HG02763 (cell line): ENCODE measurements around the gene NKX2-3.

Experiments
- ATAC-seq: cut with Tn5 transposase; IDR thresholded peaks from one replicate; pipeline ENCODE4 v1.9.1; 2021; ENCODE audit warnings: mild to moderate bottlenecking, moderate library complexity; ENCODE audit not compliant: unreplicated experiment

Gene NKX2-3

DNA sequence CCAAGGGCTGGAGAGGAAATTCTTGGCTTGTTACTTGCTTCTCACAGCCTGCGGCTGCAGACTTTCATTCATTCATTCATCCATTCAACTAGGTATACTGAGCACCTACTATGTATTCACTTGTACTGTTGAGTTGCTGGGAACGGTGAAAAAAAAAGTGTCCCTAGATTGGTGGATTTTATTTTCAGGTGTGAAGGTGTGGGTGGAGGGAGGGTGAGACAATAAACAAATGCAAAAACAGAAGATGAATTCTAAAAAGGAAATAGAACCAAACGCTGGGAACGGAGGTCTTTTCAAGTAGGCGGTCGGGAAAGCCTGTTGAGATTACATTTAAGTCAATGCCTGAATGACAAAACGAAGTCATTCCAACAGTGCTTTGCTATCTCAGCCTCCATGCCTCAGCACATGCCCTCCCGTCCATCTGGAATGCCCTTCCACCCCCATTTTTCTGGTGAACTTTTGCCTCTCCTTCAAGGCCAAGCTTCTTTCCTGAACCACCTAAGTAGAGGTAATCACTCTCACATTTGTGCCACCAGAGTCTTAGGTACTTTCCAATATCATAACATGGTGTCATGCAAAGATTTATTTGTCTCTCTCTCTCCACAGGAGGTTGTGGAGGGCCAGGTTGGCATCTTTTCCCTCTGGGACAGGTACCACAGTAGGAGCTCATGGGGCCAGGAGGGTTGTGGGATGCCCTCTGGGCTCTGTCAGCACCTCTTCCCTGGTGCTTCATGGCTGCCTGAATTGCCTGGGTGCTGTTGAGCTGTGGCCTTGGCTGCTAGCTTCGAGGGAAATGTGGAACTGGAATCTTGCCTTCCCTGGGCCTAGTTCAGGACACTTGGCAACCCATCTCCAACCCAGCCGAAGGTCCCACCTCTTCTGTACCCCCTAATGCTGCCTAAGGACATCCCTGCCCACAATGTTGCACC lies 5.5 kb downstream of the NKX2-3 start:
- ATAC-seq: no peak

DNA sequence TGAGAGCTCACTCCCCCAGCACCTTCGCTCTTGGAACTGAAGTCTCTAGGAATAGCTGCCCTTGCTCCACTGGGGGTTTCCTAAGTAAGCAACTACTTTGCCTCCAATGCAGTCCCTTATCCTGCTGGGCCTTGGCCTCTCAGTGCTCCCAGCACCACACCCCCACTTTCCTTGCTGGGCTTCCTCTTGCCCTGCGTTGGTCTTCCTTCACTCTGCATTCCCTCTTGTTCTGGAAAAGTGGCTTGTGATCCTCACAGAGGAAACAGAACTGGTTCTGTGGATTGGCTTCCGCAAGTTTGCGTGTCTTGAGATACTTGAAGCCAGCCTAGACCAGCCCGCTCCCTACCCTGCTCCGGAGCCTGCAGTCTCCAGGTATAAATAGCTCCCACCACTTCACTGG lies 6.4 kb downstream of the NKX2-3 start:
- ATAC-seq: no peak

DNA sequence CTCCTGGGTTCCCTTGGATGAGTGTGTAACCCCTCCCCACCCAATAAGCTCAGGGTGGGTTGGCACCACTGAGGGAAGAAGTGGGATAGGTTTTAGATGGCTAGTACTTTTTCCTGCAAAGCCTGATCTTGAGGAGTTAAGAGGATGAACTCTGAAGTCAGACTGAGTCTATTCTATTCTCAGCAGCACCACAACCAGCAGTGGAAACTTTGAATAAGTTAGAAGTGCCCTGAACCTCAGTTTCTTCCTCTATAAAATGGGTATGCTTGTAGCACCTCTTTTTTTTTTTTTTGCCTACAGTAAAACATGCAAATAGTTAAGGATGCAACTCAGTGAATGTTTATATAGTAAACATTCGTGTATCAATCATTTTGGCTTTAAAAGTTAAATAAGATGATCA lies 7.1 kb downstream of the NKX2-3 start:
- no peak for ATAC-seq

DNA sequence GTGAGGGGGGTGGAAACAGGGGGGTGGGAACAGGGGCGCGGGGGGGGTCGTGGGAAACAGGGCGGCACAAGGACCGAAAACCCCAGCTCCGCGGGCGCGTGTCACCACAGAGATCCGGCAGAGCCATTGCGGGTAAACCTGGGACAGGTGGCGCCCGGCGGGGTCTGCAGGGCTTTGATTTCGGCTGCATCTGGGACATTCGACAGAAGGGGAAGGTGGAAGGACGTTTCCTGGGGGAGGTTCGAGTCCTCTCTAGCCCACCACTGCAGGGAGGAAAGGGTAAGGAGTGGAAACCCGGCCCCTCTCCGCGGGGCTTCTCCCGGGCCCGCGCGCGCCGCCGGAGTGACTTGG lies 7.5 kb downstream of the NKX2-3 start:
- no peak for ATAC-seq

DNA sequence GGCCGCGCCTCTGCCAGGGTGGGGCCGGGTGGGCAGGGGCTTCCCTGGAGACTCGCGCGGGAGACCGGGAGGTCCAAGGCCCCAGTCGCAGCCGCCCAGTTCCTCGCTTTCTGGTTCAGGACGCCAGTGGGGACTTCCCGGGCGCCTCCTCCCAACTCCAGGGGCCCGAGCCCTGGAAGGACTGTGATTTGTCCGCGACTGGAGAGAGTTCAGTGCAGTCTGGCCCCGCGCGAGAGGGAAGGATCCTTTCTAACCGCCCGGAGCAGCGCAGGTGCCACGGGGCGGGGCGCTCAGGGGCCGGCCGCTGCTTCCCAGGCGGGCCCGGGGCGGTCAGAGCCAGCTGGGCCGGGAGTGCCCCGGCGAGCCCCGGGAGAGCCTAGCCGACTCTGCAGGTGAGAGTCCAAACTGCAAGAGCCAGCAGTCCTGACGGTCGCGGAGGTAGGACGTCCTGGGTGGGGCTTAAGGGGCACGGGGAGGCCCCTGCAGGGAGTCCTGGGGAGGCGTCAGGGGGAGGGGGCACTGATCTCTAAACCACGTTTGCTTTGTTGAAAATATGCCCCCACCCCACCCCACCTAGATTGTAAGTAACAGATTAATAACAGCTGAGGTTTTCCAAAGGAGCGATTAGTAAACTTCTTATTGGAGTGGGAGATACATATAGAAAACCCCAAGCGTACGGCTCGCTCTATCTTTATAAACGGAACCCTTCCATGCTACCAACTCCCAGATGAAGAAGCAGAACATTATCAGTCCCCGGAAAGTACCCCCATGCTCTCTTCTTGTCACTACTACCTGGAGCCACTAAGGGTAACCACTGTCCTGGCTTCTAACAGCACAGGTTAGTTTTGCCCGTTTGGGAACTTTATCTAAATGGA lies 8.2 kb downstream of the NKX2-3 start:
- ATAC-seq: no peak

DNA sequence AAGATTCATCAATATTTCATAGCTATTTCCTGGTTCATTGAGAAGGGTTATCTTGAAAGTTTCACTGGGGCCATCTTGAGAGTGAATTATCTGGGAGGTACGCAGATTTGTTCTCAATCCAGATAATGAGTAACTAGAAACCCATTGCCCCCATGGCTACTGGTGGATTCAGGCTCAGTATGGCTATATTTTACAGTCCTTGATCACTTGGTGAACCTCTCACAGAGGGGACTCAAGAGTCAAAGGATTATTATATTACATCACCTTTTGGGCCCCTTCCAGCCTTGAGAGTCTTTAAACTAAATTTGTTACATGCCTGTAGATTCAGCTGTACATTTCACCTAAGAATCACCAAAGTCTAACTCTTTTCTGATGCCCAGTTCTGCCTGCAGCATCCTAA lies 11.6 kb downstream of the NKX2-3 start:
- ATAC-seq: no peak

DNA sequence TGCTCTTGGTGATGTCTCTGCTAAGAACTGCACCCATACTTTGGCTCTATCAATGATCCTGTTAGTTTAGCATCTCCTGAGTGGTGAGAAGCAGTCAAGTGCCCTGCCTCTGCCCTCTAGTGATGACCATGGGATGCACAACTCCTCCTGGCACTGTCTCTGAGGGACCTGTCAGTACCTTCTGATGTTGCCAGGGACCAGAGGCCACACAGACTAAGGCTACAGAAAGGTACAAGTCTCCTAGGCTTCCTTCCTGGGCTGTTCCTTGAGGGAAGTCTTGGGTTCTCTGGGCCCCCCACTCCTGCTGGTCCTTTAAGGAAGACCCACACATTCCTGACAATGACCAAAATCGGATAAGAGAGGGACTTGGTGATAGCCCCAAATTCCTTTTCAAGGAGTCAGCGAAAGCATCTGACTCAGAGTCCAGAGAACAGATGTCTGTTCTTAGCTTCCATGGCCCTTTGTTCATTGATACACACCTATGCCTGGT lies 15.3 kb downstream of the NKX2-3 start:
- no peak for ATAC-seq

DNA sequence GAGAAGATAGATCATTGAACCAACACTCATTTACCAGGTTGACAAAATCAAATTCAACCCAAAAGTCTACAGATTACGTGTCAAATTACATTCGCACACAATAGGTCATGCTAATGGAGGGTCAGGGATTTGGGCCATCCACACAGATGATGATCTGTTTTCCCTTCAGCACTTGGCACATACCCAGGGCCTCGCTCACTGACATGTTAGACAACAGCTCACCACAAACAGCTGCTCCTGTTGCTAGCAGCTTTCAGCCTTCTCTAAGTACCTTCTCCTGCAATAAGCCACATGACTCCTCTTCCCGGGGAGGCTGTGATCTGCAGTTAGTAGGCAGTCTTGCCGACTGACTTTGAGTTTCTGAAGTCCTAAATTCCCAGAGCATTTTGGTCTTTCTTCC lies 18.4 kb downstream of the NKX2-3 start:
- no peak for ATAC-seq

DNA sequence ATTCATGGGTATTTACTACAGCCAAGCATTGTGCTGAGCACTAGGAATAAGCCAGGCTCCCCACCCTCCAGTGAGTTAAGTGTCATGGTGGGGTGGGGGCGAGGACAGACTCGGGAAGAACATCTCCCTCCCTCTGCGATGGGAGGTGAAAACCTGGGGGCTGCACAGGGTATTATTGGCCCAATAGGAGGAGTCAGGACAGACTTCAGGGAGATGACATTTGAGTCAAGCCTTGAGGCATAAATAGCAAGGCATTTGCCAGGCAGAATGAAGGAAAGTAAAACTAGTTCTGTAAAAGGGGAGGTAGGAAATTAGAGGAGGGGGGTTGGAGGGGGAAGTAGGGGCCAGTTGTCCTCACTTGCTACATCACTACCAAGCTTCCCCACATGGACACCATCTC lies 18.9 kb downstream of the NKX2-3 start:
- ATAC-seq: no peak

DNA sequence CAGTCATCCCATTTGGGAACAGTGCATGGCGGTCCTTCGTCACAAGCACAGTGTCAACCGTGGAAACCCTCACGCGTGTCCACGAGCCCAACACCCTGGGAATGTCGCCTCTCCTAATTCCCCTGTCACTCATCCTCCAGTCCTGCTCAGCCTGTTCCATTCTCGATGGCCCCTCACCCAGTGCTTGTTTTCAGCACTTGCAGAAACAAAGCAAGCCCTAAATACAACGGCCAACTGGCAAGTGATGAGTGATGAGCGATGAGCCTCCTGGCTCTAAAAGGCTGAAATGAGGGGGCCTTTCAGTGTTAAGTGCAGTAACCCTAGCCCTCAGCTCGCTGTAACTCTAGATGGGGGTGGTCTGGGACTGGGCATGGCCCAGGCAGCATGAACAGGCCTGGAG lies 22.6 kb downstream of the NKX2-3 start:
- ATAC-seq: no peak

DNA sequence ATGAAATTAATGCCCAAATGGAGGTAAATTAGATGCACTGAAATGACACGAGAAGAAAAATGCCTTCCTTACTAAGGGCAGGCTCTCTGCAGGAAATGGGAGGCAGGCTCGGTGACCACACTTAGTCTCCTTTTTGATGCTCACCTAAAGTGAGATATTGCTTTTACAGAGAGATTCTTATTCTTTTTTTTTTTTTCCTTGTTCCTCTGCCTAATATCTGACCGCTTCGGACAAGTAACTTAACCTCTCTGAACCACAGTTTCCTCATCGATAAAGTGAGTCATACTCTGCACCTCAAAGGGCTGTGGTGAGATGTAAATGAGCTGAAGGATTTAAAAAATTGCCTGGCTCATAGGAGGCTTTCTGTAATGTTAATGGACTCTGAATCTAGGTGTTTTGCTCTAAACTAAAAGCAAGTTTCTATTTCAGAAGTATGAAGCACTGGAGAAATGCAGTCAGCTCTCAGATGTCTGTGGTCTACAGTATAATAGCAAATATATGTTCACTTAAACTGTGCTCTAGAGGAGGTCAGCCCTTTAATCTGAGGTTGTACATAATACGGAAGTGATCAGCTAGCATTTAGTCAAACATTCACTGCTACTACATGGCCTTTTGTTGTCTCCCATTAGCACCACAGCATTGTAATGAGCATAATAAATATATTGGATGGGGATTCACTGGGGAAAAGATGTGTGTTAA lies 23.2 kb downstream of the NKX2-3 start:
- ATAC-seq: peak; percentile 73

DNA sequence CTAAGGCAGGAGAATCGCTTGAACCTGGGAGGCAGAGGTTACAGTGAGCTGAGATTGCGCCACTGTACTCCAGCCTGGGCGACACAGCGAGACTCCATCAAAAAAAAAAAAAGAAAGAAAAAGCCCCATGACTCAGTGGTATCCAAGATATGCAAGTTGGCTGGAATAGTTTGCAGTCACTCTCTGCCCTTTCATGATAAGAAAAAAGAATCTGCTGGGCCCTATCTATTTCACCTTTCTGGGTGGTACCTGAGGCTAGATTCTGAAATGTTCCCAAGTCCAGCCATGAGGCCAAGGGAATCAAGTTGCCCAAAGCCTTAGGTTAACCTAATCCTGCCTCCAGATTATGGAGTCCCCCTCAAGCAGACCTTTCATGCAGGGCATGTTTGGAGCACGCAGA lies 24.3 kb downstream of the NKX2-3 start:
- ATAC-seq: no peak

DNA sequence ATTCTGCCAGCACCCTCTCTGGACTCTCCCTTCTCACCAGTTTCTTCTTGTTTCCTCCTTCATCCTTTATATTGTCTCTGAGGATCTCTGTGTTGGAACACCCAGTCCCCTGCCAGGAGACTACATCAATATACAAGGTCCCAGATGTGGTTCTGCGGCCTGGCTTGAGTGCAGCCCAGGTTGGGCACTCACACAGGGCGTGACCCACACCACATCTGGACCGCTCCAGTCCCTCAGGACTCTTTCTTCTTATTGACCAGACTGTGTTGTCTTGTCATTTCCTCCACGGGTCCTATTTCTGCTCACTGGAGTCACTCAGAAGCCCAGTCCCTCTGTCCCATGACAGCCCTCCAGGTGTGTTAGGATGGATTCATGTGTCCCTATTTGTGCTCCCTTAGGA lies 26.0 kb downstream of the NKX2-3 start:
- no peak for ATAC-seq

DNA sequence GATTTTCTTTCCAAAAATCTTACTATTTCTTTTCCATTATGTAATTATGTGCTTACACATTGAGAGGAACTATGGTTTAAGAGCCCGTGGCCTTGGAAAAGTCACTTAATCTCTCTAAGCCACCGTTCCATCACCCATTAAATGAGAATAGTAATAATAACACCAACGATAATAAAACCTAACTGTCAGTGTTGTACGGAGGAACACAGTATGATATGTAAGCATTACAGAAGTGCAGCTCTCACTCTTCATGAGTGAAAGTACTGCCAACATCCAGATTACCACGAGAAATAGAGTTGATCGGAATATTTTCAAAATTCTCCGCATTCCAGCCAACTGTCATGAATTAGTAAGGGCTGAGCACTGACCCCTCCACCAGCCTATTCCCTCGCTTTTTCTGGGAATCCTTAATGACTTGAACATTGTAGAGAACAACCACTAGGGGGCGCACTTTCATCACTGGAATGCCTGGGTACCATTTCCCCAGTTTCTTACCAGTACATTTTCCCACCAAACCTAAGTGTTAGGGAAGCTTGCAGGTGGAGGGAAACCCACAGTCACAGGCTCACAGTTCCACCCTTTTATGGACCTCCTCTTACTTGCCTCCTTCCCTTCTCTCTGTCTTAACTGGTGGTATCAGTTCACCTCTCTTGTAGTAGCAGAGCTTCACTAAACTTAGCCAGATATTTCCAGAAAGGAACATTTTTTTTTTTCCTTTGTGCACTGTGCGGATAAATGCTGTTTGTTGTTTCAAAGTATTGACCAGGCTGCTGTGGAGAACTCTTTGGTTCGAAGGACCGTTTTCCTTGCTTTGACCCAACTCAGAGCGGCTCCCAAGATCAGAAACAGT lies 27.8 kb downstream of the NKX2-3 start:
- ATAC-seq: no peak

DNA sequence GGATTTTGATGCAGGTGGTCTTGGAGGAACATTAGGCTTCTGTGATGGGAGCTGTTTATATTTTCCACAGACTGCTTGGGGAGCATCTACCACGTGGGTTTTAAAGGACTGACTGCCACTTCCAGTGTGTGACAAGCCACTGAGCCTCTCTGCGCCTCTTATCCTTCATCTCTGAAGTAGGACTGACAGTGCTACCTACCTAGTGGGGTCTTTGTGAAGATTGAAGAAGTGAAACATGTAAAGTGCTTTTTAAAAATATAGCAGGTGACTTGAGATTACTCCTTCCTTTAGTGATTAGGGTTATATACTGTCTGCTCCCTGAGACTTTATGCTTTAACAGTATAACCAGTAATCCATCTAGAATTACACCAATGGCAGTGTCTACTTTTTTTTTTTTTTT lies 29.9 kb downstream of the NKX2-3 start:
- no peak for ATAC-seq

DNA sequence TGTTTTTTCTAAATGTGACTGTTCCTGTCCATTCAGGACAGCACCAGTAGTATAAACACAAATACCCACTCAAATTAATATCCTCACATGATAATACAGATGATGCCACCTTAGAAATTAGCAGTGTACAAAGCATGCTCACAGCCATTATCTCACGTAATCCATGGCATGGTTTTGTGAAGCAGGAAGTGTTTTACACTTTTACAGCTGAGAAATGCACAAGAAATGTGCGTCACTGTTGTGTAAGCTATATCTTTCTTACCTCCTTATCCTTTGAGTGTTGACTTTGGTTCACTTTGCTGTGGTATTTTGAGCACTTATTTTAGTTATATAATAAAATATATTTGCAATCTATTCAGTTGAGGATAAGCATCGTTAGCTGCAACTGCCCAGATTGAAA lies 31.6 kb downstream of the NKX2-3 start:
- no peak for ATAC-seq

DNA sequence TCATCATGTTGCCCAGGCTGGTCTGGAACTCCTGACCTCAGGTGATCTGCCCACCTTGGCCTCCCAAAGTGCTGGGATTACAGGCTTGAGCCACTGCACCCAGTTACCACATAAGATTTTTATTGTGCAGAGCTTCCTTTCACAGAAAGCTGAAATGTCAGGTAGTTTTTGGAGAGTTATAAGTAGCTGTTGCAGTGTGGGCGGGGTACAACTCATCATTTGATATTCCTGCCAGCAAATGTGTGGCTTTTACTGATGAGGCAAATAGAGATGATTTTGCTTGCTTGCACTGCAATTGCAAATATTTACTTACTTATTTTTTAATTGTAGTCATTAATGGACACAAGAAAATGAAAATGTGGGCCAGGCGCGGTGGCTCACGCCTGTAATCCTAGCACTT lies 32.4 kb downstream of the NKX2-3 start:
- no peak for ATAC-seq

DNA sequence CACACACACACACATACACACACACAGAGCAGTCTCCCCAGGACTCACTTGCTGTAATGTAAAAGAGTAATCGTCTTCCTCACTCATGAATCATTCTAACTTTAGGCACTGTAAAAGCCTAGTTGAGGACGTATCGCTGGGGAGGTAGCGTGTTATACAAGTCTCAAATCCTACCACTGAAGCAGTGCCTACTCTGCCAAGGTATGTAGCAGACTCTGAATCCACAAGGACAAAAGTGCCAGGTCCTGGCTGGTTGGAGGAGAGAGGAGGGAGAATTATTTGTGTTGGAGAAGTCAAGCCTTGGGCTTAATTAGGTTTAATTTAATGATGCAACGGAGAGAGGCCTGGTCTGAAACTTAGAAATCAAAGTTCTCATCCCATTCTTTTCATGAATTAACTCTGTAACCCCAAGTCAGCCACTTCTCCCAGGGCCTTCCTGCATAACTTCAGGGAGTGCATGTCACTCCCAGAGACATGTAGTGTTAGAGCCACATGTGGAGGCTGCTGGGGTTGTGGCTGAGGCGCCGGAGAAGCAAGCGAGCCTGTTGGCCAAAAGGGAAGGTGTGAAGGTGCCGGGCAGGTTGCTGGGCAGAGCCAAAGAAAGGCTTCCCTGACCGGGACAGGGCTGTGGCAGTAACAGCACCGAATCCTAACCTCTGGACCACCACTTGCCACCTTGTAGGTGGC lies 36.7 kb downstream of the NKX2-3 start:
- no peak for ATAC-seq

DNA sequence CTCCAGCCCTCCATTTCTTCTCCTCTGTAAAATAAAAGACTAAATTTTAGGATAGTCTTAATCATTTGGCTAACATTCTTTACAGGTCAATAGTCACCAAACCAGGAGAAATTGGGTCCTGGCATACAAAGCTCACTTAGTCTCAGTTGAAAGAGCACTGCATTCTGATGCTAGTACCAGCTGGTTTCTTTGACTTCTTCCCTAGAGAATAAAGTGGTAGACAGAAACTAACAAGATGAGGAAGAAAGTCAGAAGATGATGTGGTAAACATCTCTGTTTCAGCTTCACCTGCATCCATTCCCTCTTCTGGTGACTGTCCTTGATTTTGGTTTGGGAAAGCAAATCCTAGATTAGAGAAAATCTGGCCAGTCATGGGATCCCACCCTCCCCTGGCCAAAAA lies 37.2 kb downstream of the NKX2-3 start:
- ATAC-seq: no peak

DNA sequence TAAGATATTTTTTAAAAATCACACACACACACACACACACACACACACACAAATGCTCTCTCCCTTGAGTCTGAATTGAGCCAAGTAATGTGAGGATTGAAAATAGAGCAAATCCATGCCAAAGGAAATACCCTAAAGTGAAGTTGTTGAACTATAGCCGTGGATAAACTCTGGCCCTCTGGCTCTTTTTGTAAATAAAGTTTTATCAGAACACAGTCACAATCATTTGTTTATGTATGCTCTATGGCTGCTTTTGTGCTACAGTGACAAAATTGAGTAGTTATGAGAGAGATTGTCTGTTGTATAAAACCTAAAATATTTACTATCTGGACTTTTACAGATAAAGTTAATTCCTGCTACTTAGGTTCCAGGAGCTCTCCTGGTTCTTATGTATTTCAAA lies 39.1 kb downstream of the NKX2-3 start:
- no peak for ATAC-seq
